Measurements from ENCODE around the gene CHAF1A. TPM values are rescaled to one million over a fixed set of nuclear protein-coding genes. Genes with fewer than 3 reads are reported as not detected.

Gene CHAF1A
- total and polyA plus RNA-seq, 12 donors: 3.4 to 14.6 (median 8.4) TPM

DNA sequence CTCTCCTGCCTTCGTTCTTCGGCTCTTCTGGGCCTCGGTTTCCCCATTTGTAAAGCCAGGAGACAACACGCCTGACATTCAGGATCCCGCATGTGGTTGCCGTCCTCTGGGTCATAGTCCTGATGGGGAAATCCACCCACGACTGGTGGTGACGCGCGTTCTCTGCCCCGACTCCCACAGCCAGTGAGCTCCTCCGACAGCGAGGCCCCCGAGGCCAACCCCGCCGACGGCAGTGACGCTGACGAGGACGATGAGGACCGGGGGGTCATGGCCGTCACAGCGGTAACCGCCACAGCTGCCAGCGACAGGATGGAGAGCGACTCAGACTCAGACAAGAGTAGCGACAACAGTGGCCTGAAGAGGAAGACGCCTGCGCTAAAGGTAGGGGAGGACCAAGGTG lies 86.1 kb downstream of the CHAF1A start:
- H3K27me3 ChIP-seq: no peaks in the 10 kb centered on the region
- no peaks in the 10 kb centered on the region for H3K9me3 ChIP-seq (replicated peaks in 1 of 3)
- H3K4me1 ChIP-seq (replicated peaks in 1 of 2): no peaks in the 10 kb centered on the region
- intact Hi-C loops (cut with DNase I): no loop called here
- 89 to 92% (median 91%) methylated on average over 24 to 29 of the region's 29 CpGs for WGBS, 4 donors
- no peak overlapping the region for H3K27ac ChIP-seq
- peaks cover 0 to 34% of the 10 kb centered on the region in 2 donors for H3K36me3 ChIP-seq (replicated peaks in 1 of 2)
- no peak overlapping the region for H3K4me3 ChIP-seq
- DNase-seq: no peak
- TF ChIP-seq, protein P1, sequence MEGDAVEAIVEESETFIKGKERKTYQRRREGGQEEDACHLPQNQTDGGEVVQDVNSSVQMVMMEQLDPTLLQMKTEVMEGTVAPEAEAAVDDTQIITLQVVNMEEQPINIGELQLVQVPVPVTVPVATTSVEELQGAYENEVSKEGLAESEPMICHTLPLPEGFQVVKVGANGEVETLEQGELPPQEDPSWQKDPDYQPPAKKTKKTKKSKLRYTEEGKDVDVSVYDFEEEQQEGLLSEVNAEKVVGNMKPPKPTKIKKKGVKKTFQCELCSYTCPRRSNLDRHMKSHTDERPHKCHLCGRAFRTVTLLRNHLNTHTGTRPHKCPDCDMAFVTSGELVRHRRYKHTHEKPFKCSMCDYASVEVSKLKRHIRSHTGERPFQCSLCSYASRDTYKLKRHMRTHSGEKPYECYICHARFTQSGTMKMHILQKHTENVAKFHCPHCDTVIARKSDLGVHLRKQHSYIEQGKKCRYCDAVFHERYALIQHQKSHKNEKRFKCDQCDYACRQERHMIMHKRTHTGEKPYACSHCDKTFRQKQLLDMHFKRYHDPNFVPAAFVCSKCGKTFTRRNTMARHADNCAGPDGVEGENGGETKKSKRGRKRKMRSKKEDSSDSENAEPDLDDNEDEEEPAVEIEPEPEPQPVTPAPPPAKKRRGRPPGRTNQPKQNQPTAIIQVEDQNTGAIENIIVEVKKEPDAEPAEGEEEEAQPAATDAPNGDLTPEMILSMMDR (IDR thresholded peaks at IDR 0.05): no peak
- TF ChIP-seq POLR2A (IDR thresholded peaks at IDR 0.05): no peak

DNA sequence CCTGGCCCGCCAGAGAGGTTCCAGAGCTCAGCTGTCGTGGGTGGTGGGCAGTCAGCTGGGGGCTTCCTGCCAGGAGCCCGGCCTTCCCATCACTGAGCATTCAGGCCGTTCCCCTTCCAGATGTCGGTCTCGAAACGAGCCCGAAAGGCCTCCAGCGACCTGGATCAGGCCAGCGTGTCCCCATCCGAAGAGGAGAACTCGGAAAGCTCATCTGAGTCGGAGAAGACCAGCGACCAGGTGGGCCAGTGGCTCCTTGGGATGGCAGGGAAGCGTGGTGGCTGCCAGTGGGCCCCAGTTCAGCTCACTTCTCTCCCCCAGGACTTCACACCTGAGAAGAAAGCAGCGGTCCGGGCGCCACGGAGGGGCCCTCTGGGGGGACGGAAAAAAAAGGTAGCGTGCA lies 89.0 kb downstream of the CHAF1A start:
- H3K36me3 ChIP-seq (replicated peaks in 1 of 2): peaks cover 0 to 62% of the 10 kb centered on the region in 2 donors
- H3K4me1 ChIP-seq (replicated peaks in 1 of 2): no peaks in the 10 kb centered on the region
- H3K4me3 ChIP-seq: no peak overlapping the region
- DNase-seq: no peak
- H3K27me3 ChIP-seq: no peaks in the 10 kb centered on the region
- intact Hi-C loops (cut with DNase I): no loop called here
- WGBS, 4 donors: 90 to 97% (median 96%) methylated on average over 13 to 21 of the region's 21 CpGs
- no peak for TF ChIP-seq POLR2A (IDR thresholded peaks at IDR 0.05)
- TF ChIP-seq, protein P1 (IDR thresholded peaks at IDR 0.05): no peak
- no peaks in the 10 kb centered on the region for H3K9me3 ChIP-seq (replicated peaks in 1 of 3)
- H3K27ac ChIP-seq: no peak overlapping the region

DNA sequence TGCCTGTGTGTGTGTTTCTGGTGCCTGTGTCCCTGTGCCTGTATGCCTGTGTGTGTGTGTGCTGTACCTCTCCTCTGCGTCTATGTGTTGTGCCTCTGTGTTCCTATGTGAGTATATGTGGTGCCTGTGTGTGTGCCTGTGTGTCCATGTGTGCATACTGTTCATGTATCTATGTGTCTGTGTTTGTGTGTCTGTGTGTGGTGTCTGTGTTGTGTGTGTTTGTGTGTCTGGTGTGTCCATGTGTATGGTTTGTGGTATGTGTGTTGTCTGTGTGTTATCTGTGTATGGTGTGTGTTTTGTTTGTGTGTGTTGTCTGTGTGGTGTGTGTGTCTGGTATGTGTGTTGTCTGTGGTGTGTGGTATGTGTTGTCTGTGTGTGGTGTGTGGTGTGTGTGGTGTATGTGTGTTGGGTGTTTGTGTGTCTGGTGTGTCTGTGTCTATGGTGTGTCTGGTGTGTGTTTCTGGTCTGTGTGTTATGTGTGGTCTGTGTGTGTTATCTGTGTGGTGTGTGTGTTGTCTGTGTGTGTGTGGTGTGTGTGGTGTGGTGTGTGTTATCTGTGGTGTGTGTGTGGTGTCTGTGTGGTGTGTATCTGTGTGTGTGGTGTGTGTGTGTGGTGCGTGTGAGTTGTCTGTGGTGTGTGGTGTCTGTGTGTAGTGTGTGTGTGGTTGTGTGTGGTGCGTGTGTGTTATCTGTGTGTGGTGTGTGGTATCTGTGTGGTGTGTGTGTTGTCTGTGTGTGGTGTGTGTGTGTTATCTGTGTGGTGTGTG lies 90.1 kb downstream of the CHAF1A start:
- 96 to 100% (median 98%) methylated on average over 3 of the region's 3 CpGs for WGBS, 4 donors
- TF ChIP-seq, protein P1 (IDR thresholded peaks at IDR 0.05): no peak
- TF ChIP-seq POLR2A (IDR thresholded peaks at IDR 0.05): no peak
- Histone ChIP-seq H3K9me3 (replicated peaks in 1 of 3) (no peaks in the 10 kb centered on the region), H3K4me1 (replicated peaks in 1 of 2) (no peaks in the 10 kb centered on the region), H3K27ac (no peak overlapping the region), H3K27me3 (no peaks in the 10 kb centered on the region), H3K36me3 (replicated peaks in 1 of 2) (peaks cover 0 to 73% of the 10 kb centered on the region in 2 donors), H3K4me3 (no peak overlapping the region)
- intact Hi-C loops (cut with DNase I): no loop called here
- no peak for DNase-seq

Small RNAs within 50 kb of the gene (microRNA-seq; reads per million reads assigned to microRNA genes)
- gene MIR4746: 0 to 1.4 (median 0.38) reads per million in 3 donors

Small RNAs within 50 kb of the gene (small RNA-seq; reads per million reads assigned to genes)
- 0 reads per million in 2 donors for gene MIR4746

Other genes starting within 250 kb of the CHAF1A start
- gene CREB3L3, start 249.0 kb upstream of the CHAF1A start, total RNA-seq: 10 to 100 TPM in 1 of 9 donors, 1 to 10 TPM in 2, under 1 TPM in 3, not detected in 3; 0.38 to 30.4 (median 1.4) TPM
- gene CREB3L3, start 249.0 kb upstream of the CHAF1A start, polyA plus RNA-seq: 1 to 10 TPM in 2 of 3 donors, under 1 TPM in 1; 0.60 to 4.4 (median 1.0) TPM
- 10 to 100 TPM in 8 of 9 donors, 1 to 10 TPM in 1; 7.8 to 39.2 (median 21.9) TPM for gene SIRT6, start 220.1 kb upstream of the CHAF1A start, total RNA-seq
- gene SIRT6, start 220.1 kb upstream of the CHAF1A start, polyA plus RNA-seq: 10 to 100 TPM in 2 of 3 donors, 1 to 10 TPM in 1; 2.8 to 72.8 (median 53.7) TPM
- 1 to 10 TPM; 1.1 to 9.9 (median 3.2) TPM for gene ANKRD24, start 220.0 kb upstream of the CHAF1A start, total RNA-seq
- 10 to 100 TPM in 2 of 3 donors, 1 to 10 TPM in 1; 1.1 to 17.2 (median 14.7) TPM for gene ANKRD24, start 220.0 kb upstream of the CHAF1A start, polyA plus RNA-seq
- 10 to 100 TPM in 3 of 9 donors, 1 to 10 TPM in 5, under 1 TPM in 1; 0.44 to 18.0 (median 7.5) TPM for gene EBI3, start 173.1 kb upstream of the CHAF1A start, total RNA-seq
- gene EBI3, start 173.1 kb upstream of the CHAF1A start, polyA plus RNA-seq: 1 to 10 TPM; 1.4 to 5.7 (median 4.7) TPM
- gene YJU2, start 155.6 kb upstream of the CHAF1A start, total RNA-seq: 10 to 100 TPM; 14.0 to 34.4 (median 23.9) TPM
- 10 to 100 TPM; 19.9 to 81.2 (median 45.3) TPM for gene YJU2, start 155.6 kb upstream of the CHAF1A start, polyA plus RNA-seq
- gene SHD, start 123.4 kb upstream of the CHAF1A start, total RNA-seq: 1 to 10 TPM in 2 of 9 donors, under 1 TPM in 1, not detected in 6; 0.67 to 4.1 (median 1.8) TPM
- under 1 TPM; 0.07 to 0.80 (median 0.24) TPM for gene SHD, start 123.4 kb upstream of the CHAF1A start, polyA plus RNA-seq
- gene TMIGD2, start 100.3 kb upstream of the CHAF1A start, total RNA-seq: under 1 TPM in 1 of 9 donors, not detected in 8; 0.25 TPM
- under 1 TPM in 2 of 3 donors, not detected in 1; 0.17 to 0.24 TPM for gene TMIGD2, start 100.3 kb upstream of the CHAF1A start, polyA plus RNA-seq
- gene FSD1, start 98.0 kb upstream of the CHAF1A start, total RNA-seq: 1 to 10 TPM in 4 of 9 donors, under 1 TPM in 2, not detected in 3; 0.34 to 2.4 (median 1.1) TPM
- 1 to 10 TPM in 2 of 3 donors, under 1 TPM in 1; 0.46 to 7.2 (median 3.0) TPM for gene FSD1, start 98.0 kb upstream of the CHAF1A start, polyA plus RNA-seq
- gene STAP2, start 63.8 kb upstream of the CHAF1A start, total RNA-seq: 100 to 1,000 TPM in 1 of 9 donors, 10 to 100 TPM in 6, 1 to 10 TPM in 2; 5.7 to 106 (median 35.8) TPM
- 10 to 100 TPM in 2 of 3 donors, 1 to 10 TPM in 1; 6.7 to 63.1 (median 39.8) TPM for gene STAP2, start 63.8 kb upstream of the CHAF1A start, polyA plus RNA-seq
- gene MPND, start 59.1 kb upstream of the CHAF1A start, total RNA-seq: 10 to 100 TPM in 6 of 9 donors, 1 to 10 TPM in 3; 4.5 to 37.5 (median 15.6) TPM
- 10 to 100 TPM in 2 of 3 donors, 1 to 10 TPM in 1; 7.0 to 52.3 (median 38.5) TPM for gene MPND, start 59.1 kb upstream of the CHAF1A start, polyA plus RNA-seq
- gene SH3GL1, start 2.1 kb upstream of the CHAF1A start, total RNA-seq: 100 to 1,000 TPM in 1 of 9 donors, 10 to 100 TPM in 8; 45.5 to 112 (median 83.8) TPM
- 100 to 1,000 TPM in 1 of 3 donors, 10 to 100 TPM in 2; 20.9 to 104 (median 96.4) TPM for gene SH3GL1, start 2.1 kb upstream of the CHAF1A start, polyA plus RNA-seq
- 100 to 1,000 TPM; 113 to 317 (median 268) TPM for gene UBXN6, start 55.2 kb downstream of the CHAF1A start, total RNA-seq
- gene UBXN6, start 55.2 kb downstream of the CHAF1A start, polyA plus RNA-seq: 100 to 1,000 TPM in 2 of 3 donors, 10 to 100 TPM in 1; 53.9 to 257 (median 250) TPM
- 10 to 100 TPM; 29.9 to 54.6 (median 34.9) TPM for gene HDGFL2, start 69.7 kb downstream of the CHAF1A start, total RNA-seq
- 10 to 100 TPM; 22.0 to 74.7 (median 55.8) TPM for gene HDGFL2, start 69.7 kb downstream of the CHAF1A start, polyA plus RNA-seq
- gene PLIN4, start 115.8 kb downstream of the CHAF1A start, total RNA-seq: 1 to 10 TPM in 6 of 9 donors, under 1 TPM in 3; 0.17 to 9.1 (median 2.0) TPM
- 10 to 100 TPM in 1 of 3 donors, 1 to 10 TPM in 1, under 1 TPM in 1; 0.09 to 25.4 (median 9.3) TPM for gene PLIN4, start 115.8 kb downstream of the CHAF1A start, polyA plus RNA-seq
- 10 to 100 TPM in 4 of 9 donors, 1 to 10 TPM in 5; 1.5 to 47.6 (median 5.5) TPM for gene PLIN5, start 132.6 kb downstream of the CHAF1A start, total RNA-seq
- gene PLIN5, start 132.6 kb downstream of the CHAF1A start, polyA plus RNA-seq: 10 to 100 TPM in 1 of 3 donors, 1 to 10 TPM in 1, under 1 TPM in 1; 0.57 to 44.3 (median 9.0) TPM
- 10 to 100 TPM in 1 of 9 donors, 1 to 10 TPM in 5, under 1 TPM in 2, not detected in 1; 0.33 to 52.5 (median 3.2) TPM for gene LRG1, start 137.4 kb downstream of the CHAF1A start, total RNA-seq
- 1 to 10 TPM in 2 of 3 donors, under 1 TPM in 1; 0.80 to 1.6 (median 1.2) TPM for gene LRG1, start 137.4 kb downstream of the CHAF1A start, polyA plus RNA-seq
- gene SEMA6B, start 157.0 kb downstream of the CHAF1A start, total RNA-seq: 10 to 100 TPM in 8 of 9 donors, 1 to 10 TPM in 1; 7.1 to 59.2 (median 37.2) TPM
- gene SEMA6B, start 157.0 kb downstream of the CHAF1A start, polyA plus RNA-seq: 10 to 100 TPM in 2 of 3 donors, 1 to 10 TPM in 1; 3.1 to 19.8 (median 15.9) TPM
- 1 to 10 TPM; 2.6 to 8.1 (median 5.4) TPM for gene TNFAIP8L1, start 236.9 kb downstream of the CHAF1A start, total RNA-seq
- 10 to 100 TPM in 1 of 3 donors, 1 to 10 TPM in 2; 2.6 to 13.8 (median 5.8) TPM for gene TNFAIP8L1, start 236.9 kb downstream of the CHAF1A start, polyA plus RNA-seq